NCI-H1105 treated with DMSO at 0.1 percent for 48 hours (cell line): ENCODE results near the gene PWWP2B.
"Not testable (repeated sequence)": the region's sequence is repeated elsewhere in the genome, so short reads cannot be mapped to it uniquely, and the experiment has no call there.

Experiments
- DNase-seq: peaks from one replicate; lab custom pipeline; 2025; lab: John Stamatoyannopoulos, UW

PWWP2B gene

GRCh38 chr10:132363921-132364593 is 32.9 kb upstream of the PWWP2B start:
- no peak for DNase-seq

- DNase-seq = no peak
Observed at GRCh38 chr10:132364594-132364970, 32.4 kb upstream of the PWWP2B start.

- DNase-seq = no peak
Observed at GRCh38 chr10:132365102-132365501, 31.9 kb upstream of the PWWP2B start.

GRCh38 chr10:132366006-132366405 is 31.0 kb upstream of the PWWP2B start:
- DNase-seq = no peak

GRCh38 chr10:132366499-132366898 is 30.5 kb upstream of the PWWP2B start:
- DNase-seq = no peak

- DNase-seq = no peak
Observed at GRCh38 chr10:132368391-132368790, 28.6 kb upstream of the PWWP2B start.

GRCh38 chr10:132368881-132369635 is 27.9 kb upstream of the PWWP2B start:
- DNase-seq = no peak

- DNase-seq = no peak
Observed at GRCh38 chr10:132369636-132370185, 27.3 kb upstream of the PWWP2B start.

- no peak for DNase-seq
Observed at GRCh38 chr10:132370426-132371340, 26.3 kb upstream of the PWWP2B start.

GRCh38 chr10:132371641-132372081 is 25.3 kb upstream of the PWWP2B start:
- no peak for DNase-seq

- no peak for DNase-seq
Observed at GRCh38 chr10:132372516-132373095, 24.4 kb upstream of the PWWP2B start.

GRCh38 chr10:132373241-132373955 is 23.6 kb upstream of the PWWP2B start:
- DNase-seq = no peak

GRCh38 chr10:132374176-132374575 is 22.8 kb upstream of the PWWP2B start:
- DNase-seq = no peak

GRCh38 chr10:132374612-132375011 is 22.4 kb upstream of the PWWP2B start:
- no peak for DNase-seq

- DNase-seq = no peak
Observed at GRCh38 chr10:132375116-132375794, 21.7 kb upstream of the PWWP2B start.

GRCh38 chr10:132375795-132376297 is 21.2 kb upstream of the PWWP2B start:
- no peak for DNase-seq

- DNase-seq = no peak
Observed at GRCh38 chr10:132376394-132376851, 20.6 kb upstream of the PWWP2B start.

GRCh38 chr10:132377326-132377725 is 19.7 kb upstream of the PWWP2B start:
- DNase-seq = no peak

- not testable (repeated sequence) for DNase-seq
Observed at GRCh38 chr10:132379026-132379425, 18.0 kb upstream of the PWWP2B start.

GRCh38 chr10:132380986-132381385 is 16.0 kb upstream of the PWWP2B start:
- DNase-seq = not testable (repeated sequence)
